Stimulated activated CD8-positive, alpha-beta memory T cell treated with anti-CD3 and anti-CD28 coated beads, Interleukin-12 subunit alpha, Interleukin-12 subunit beta, amount 100 ng/mL, for 4 hours (primary cell): ENCODE data around the gene PROB1.
"Not testable (repeated sequence)": the region's sequence is repeated elsewhere in the genome, so short reads cannot be mapped to it uniquely, and the experiment has no call there.

Experiments
- DNase-seq: peaks from one replicate; pipeline ENCODE4 v3.0.0-alpha.2; 2020; ENCODE audit warnings: low read depth

Gene PROB1, protein sequence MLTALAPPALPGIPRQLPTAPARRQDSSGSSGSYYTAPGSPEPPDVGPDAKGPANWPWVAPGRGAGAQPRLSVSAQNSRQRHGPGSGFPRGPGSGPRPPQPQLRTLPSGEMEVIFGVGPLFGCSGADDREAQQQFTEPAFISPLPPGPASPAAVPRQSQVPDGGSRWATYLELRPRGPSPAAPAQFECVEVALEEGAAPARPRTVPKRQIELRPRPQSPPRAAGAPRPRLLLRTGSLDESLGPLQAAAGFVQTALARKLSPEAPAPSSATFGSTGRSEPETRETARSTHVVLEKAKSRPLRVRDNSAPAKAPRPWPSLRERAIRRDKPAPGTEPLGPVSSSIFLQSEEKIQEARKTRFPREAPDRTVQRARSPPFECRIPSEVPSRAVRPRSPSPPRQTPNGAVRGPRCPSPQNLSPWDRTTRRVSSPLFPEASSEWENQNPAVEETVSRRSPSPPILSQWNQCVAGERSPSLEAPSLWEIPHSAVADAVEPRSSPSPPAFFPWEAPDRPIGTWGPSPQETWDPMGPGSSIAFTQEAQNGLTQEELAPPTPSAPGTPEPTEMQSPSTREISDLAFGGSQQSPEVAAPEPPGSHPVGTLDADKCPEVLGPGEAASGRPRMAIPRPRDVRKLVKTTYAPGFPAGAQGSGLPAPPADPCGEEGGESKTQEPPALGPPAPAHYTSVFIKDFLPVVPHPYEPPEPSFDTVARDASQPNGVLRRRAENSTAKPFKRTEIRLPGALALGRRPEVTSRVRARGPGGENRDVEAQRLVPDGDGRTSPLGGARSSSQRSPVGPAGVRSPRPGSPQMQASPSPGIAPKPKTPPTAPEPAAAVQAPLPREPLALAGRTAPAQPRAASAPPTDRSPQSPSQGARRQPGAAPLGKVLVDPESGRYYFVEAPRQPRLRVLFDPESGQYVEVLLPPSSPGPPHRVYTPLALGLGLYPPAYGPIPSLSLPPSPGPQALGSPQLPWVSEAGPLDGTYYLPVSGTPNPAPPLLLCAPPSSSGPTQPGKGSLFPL

DNA sequence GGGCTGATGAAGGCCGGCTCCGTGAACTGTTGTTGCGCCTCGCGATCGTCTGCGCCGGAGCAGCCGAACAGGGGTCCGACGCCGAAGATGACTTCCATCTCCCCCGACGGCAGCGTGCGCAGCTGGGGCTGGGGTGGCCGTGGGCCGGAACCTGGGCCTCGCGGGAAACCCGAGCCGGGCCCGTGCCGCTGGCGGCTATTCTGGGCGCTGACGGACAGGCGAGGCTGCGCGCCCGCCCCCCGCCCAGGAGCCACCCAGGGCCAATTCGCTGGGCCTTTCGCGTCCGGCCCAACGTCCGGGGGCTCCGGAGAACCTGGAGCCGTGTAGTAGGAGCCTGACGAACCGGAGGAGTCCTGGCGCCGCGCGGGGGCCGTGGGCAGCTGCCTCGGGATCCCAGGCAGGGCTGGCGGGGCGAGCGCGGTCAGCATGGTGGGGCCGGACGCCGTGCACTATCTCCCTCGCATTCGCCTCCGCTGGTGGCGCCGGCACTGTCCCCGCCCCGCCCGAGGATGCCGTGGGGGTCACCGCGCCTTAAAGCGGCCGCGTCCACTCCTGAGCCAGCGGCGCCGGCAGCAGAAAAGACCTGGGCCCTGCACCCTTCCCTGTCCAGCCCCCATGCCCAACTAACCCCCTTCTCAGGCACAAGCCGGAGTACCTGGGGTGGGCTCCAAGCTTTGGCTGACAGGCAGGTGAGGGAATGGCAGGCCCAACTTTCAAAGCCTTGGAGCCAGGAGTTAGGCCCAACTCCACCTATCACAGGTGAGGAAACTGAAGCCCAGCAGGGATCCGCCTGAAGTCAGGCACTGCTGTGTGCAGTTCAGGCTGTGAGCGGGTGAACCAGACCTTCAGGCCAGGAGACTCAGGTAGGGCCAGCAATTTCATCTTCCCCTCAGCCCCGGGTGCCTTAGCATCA, at the start of gene PROB1:
TSS of gene PROB1 (minus strand) at position 451 of the 913 bp plus-strand sequence. CDS start at position 428, 23 bp downstream.
- no peak for DNase-seq

DNA sequence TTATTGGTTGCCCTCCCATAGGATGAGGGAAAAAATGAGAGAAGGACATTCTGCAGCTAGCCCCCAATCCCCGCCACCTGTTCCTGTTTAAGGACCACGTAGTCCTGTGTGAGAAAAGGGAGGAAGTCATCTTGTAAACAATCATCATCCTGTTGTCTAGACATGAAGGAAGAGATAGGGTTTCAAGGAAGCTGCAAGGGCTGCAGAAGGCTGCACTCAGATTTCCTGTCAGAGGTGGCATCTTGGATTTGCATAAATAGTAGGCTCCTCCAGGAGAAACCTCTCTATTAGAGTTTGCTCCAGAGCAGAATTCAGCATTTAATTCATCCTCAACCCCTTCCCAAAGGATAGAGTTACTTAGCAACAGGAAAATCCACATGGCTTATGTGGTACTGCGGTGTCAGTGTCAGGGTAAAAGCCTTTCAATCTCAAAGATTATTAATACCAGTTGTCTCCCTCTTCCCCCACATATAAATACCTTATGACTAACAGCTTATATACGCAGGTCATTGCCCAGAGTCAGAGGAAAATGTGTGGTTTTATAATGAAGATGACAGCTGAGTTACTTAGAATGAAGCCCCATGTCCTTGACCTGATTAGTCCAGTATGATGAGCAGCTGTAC, 49.0 kb upstream of the PROB1 start:
- no peak for DNase-seq

DNA sequence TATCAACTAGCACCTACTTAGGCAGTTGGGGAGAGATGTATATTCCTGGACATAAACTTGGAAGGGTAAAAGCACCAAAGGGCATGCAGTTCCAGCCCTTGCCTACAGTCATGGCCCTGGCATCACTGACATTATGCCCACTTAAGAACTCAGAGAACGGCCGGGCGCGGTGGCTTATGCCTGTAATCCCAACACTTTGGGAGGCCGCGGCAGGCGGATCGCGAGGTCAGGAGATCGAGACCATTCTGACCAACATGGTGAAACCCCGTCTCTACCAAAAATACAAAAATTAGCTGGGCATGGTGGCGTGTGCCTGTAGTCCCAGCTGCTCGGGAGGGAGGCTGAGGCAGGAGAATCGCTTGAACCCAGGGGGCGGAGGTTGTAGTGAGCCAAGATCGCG, 45.5 kb upstream of the PROB1 start:
- not testable (repeated sequence) for DNase-seq

DNA sequence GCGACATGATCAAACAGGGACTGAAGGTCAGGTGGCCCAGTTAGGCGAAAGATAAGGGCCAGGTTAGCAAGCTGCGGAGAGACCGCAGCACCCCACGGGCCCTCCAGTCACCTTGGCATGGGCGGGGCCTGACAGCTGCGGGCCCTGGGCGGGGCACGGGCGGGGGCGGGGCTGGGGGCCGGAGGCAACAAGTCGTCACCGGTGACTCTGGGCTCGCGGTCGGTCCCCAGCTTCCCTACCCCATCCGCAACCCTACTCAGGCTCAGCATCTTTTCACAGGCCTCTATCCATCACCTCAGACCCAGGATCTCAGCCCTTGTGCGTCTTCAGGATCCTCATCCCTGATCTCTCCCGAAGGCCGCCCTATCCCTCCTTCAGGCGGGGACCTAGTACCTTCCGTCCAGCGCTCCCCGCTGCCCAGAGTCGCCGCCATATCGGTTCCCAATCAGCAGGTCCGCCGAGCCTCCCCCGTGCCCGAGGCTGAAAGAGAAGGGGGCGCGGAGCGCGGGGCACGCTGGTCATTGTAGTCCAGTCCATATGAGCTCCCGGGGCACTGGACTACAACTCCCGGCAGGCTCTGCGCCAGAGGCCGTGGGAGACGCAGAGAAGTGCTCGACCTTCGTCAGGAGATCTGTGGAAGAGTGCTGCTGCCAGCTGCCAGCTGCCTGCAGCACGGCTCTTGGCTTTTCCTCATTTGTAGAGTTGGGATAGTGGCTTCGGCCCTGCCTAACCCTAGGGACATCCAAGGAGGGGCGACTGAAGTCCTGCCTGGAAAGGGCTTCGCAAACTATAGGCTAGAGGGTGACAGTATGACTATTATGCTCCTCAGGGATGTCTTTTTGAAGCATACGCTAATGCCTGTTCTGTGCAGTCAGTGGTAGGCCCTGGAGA, 44.4 kb upstream of the PROB1 start, which contains the start of gene DNAJC18:
TSS of gene DNAJC18 (minus strand) at position 513 of the 891 bp plus-strand sequence. CDS start at position 433, 80 bp downstream.
- peak; percentile 77 for DNase-seq

DNA sequence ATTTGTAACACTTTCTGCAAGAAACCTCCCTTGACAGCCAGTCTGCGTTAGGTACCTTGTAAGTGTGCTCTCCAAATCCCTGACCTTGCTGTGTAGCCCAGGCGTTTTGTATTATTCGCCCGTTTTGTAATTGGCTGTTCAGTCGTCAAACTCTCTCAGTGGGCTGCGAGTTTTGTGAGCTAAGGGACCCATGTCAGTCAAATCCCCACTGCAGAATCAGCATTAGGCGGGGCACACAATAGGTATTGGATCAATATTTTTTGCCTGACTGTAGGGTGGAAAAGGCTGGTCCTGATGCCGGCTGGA, 43.8 kb upstream of the PROB1 start:
- DNase-seq: no peak

DNA sequence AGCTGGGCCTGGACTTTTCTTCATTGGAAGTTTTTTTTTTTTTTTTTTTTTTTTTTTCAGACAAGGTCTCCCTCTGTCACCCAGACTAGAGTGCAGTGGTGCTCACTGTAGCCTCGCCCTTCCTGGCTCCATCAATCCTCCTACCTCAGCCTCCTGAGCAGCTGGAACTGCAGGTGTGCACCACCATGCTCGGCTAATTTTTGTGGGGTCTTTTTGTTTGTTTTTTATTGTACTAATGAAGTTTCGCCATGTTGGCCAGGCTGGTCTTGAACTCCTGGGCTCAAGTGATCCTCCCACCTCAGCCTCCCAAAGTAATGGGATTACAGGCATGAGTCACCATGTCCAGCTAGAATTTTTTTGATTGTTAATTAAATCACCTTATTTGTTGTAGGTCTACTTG, 40.8 kb upstream of the PROB1 start:
- DNase-seq: no peak

DNA sequence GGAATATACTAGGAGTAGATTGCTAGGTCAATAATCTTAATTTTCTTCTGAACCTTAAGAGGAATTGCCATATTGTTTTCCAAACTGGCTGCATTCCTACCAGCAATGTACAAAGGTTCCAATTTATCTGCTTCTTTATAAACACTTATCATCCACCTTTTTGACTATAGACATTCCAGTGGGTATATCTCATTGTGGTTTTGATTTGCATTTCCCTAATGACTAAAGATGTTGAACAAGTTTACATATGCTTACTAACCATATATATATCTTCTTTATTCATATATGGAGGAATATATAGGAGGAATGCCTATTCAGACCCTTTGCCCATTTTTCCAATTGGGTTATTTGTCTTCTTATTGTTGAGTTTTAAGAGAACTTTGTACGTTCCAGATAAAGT, 36.8 kb upstream of the PROB1 start:
- no peak for DNase-seq

DNA sequence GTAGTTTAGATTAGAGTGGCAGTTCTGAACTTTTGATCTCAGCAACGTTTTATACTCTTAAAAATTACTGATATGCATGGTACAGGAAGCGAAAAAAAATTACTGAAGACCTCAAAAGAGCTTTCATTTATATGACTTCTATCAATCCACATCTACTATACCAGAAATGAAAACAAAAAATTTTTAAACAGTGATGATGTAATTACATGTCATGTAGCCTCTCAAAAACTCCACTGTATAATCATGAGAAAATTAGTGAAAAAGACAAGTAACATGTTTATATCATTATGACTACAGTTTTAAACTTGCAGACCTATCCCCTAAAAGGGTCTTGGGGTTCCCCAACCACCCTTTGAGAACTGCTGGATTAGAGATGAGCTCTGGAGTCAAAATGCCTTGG, 35.1 kb upstream of the PROB1 start:
- no peak for DNase-seq

DNA sequence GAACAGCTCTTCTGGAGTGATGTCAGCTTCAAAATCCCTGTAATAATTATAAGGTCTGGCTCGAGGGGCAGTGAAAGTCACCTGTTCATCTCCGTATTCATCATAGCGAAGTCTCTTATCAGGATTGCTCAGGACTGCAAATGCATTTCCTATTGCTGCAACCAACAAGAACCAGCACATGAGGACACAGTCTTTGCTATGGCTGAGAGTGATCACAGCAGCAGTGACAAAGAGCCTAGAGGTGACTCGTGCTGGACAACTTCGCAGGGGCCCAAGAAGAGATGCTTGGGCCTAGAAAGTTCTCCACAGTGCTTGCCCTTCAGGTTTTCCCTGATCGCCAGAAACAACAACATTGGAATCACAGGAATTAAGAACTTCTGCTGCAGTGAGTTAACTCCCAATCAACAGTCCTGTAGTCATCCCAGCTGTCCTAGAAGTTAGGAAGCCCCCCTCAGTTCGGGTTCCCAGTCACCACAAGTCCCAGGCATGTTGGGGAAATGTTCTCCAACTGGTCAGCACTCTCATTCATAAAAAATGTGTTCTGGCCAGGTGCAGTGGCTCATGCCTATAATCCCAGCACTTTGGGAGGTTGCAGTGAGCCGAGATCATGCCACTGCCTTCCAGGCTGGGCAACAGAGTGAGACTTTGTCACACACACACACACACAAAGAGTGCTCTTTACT, 31.4 kb upstream of the PROB1 start:
- DNase-seq: no peak

DNA sequence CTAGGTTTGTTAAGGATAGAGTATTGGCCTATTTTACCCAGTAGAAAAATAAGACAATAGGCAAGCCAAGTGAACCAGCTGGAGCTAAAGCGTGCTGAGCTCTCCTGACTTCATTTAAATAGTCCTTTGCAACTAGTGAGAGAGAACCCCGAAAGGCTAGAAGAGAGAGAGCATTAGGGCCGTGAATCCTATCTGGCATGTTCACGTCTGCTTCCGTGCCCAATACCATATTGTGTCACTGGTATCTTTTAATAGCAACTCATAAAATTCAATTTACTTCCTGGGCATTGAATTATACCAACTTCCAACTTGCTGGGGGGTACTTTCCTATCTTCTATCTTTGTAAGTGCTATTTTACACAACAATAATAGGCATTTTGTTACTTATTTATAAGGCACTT, 30.6 kb upstream of the PROB1 start:
- no peak for DNase-seq

DNA sequence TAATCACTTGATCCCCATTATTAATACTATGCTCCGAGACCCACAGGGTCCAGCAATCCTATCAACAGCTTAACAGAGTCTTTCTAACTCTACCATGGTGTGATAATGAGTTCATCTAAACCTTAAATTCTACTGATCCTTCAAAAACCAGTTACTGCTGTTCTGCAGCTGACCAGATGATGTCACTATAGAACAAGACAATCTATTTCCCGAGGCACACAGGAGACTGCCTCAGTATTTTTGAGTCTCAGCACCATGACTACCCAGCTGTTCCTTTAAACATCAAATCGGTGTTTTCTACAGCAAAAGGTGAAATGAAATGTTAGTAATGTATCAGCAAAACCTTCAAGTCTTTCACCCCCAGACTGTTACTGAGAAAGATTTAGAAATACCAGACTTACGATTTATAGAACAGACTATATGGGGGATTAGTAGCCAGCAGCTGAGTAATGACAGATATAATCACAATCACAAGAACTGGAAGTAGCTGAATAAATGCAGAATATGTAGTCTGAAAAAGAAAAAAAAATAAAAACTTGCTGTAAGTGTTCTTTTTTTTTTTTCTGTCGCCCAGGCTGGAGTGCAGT, 27.5 kb upstream of the PROB1 start:
- DNase-seq: no peak

DNA sequence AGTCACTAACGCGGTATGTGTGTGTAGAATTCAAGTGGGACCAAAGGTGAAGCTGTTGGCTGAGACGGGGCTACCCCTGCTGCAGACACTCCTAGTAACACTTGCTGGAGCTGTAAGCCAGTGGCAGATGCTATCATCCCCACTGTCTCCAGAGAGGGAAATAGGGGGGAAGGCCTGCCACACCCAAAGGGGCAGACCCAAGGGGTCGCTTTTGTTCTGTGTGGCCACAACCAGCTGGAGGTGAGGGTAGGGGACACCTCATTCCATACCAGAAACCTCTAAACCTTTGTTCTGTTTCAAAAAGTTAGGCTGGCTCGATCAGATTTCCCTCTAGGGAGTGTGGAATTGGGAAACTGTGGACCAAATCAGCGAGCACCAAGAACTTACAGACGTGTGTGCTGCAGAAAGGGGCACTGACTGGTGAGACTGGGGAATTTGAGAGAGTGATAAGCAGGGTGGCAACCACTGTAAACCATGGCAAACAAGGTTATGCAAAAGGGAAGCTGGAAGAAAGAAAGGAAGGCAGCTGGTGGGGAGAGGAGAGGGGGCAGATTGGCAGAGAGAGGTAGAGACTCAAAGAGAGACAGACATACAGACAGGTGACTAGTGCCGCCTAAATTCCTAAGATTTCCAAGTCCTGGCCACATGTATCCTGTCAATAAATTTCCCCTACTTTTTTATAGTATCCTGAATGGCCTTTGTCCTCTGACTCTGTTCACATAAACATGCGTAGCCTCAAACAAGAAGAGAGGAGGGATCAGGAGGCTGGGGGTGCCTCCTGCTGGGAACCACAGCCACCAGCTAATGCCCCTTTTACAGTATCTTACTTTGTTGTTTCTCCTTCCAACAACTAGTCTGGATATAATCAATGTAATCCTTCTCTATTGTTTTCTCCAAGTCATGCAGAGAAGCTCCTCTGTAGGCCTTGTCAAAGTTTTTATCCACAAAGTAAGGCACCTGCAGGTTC, 24.6 kb upstream of the PROB1 start:
- DNase-seq: no peak

DNA sequence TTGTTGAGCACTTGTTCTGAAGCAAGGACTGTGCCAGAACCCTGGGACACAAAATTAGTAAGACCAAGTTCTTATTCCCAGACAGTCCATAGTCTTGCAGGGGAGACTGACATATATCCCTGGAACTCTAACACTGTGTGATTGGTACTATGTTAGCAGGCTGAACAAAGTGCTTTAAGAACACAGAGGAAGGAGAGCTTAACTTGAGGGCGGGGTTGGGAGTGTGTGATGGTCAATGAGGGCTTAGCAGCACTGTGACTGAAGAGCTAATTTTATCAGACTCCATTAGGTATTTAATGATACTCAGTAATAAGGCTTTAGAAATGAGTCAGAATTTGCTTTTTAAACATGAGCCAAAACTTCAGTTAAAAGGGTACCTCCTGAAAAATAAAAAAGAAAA, 23.9 kb upstream of the PROB1 start:
- no peak for DNase-seq

DNA sequence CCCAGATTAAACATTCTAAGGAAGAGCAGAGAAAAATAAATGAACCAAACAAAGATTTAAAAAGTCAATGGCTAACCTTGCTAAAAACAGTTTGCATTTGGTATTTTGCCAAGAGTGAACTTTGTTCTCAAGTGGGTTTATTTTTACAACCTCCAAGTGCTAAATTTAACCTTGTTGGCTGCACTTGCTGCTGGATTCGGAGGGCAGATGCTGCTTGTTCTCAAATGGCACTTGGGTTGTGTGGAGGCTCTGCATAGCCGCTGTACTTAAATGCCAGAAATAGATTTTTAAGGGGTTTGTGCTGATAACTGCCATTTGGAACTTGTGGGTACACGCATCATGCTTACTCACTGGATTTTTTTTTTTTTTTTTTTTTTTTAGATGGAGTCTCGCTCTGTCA, 22.3 kb upstream of the PROB1 start:
- DNase-seq: no peak

DNA sequence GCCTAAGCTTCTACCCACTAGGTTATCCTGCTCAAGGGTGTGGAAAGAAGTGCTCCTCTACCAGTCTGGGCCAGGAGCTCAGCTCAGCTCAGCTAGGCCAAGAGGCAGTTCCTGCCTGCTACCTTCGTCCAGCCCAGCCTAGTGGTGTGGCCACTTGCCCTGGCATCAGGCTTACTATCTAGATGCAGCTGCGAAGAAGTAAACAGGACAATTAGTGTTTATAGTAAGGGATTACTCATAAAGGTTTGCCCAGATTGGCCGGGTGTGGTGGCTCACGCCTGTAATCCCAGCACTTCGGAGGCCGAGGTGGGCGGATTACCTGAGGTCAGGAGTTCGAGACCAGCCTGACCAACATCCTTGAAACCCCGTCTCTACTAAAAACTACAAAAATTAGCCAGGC, 21.7 kb upstream of the PROB1 start:
- DNase-seq: no peak

DNA sequence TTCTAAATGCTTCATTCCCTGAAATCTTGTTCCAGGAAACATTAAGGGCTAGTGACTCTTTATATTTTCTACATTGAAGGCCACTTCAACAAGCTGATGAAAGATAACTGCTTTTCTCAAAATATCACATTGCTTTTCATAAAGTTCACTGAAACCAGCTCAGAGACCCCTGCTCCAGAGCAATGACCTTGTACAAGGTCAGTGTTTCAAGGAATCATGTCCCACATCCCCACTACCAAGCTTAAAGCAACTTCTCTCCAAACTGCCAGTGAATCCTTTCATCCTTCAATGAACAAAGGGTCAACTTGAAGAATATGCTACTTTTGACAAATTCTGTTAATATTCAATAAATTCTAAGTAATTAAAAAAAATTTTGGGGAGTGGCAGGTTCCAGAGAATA, 21.0 kb upstream of the PROB1 start:
- DNase-seq: no peak

DNA sequence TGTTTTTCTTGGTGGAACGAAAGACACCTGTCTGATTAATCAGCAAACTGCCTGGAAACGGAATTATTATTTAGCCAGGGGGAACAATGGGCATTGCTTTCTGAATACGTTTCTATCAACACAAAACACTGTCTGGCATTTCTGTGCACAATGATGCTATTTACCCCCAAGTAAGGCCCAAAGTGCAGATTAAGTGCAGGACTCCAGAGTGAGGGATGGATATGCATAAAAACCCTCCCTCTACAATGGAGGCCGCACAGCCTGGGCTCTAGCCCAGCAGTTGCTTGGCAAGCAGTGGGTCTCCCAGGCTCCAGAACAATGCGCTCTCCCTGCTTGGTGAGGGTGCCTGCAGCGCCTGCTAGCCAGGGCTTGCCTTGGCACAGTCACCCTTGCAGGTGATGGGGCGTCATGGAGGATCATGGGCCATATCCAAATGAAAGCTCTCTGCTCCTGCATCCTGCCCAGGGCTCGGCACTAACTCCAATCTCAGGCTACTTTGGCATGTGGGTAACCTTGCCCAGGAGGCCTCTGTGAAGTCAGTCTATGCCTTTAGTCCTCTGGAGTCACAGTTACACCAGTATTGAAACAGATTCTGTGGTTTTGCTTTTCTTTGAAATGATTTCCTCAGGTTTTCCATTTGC, 20.4 kb upstream of the PROB1 start:
- no peak for DNase-seq
